ENCODE data around the gene NUDT16L1. TPM values are rescaled to one million over a fixed set of nuclear protein-coding genes. Genes with fewer than 3 reads are reported as not detected.

Gene NUDT16L1
- total RNA-seq, 1 donor from 2014 or later = 27.3 TPM

- ATAC-seq (no peak), DNase-seq (no peak)
- intact Hi-C loops (cut with DNase I) = no loop called here
- no peak overlapping the region for H3K4me3 ChIP-seq
- no peak for TF ChIP-seq CTCF (IDR thresholded peaks at IDR 0.05)
- no peaks in the 10 kb centered on the region for H3K9me3 ChIP-seq
- H3K27ac ChIP-seq = no peak overlapping the region
- peaks cover 95% of the 10 kb centered on the region for H3K36me3 ChIP-seq
- H3K27me3 ChIP-seq (ENCODE audit: low read depth) = no peaks in the 10 kb centered on the region
- peaks cover 24% of the 10 kb centered on the region for H3K4me1 ChIP-seq
These were observed 8.1 kb upstream of the NUDT16L1 start for GRCh38 chr16:4685292-4685691.

- no peaks in the 10 kb centered on the region for H3K9me3 ChIP-seq
- intact Hi-C loops (cut with DNase I) = no loop called here
- H3K4me1 ChIP-seq = peaks cover 21% of the 10 kb centered on the region
- TF ChIP-seq CTCF (IDR thresholded peaks at IDR 0.05) = no peak
- H3K4me3 ChIP-seq = no peak overlapping the region
- no peak for DNase-seq
- no peak for ATAC-seq
- H3K36me3 ChIP-seq = peaks cover 92% of the 10 kb centered on the region
- no peaks in the 10 kb centered on the region for H3K27me3 ChIP-seq (ENCODE audit: low read depth)
- no peak overlapping the region for H3K27ac ChIP-seq
These were observed 7.4 kb upstream of the NUDT16L1 start for GRCh38 chr16:4685776-4686496.

GRCh38 chr16:4686497-4687210, 6.7 kb upstream of the NUDT16L1 start:
- ATAC-seq (no peak), DNase-seq (no peak)
- Histone ChIP-seq H3K27me3 (ENCODE audit: low read depth) (no peaks in the 10 kb centered on the region), H3K36me3 (peaks cover 85% of the 10 kb centered on the region), H3K4me1 (peaks cover 13% of the 10 kb centered on the region), H3K9me3 (no peaks in the 10 kb centered on the region), H3K4me3 (no peak overlapping the region), H3K27ac (no peak overlapping the region)
- intact Hi-C loops (cut with DNase I) = no loop called here
- no peak for TF ChIP-seq CTCF (IDR thresholded peaks at IDR 0.05)

DNA sequence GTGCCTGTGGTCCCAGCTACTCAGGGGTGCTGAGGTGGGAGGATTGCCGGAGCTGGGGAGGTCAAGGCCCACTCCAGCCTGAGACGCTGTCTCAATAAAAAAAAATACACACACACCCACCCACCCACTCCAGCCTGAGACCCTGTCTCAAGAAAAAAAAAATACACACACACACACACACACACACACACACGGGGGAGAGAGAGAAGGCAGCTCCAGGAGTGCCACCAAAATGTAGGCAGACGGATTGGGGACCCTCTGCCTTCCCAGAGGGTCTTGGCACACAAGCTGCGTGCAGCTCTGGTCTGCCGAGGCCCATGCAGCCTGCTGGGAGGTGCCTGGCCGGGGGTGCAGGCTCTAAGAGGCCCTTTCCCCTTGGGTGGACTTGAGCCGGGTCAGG, 5.9 kb upstream of the NUDT16L1 start:
- no peaks in the 10 kb centered on the region for H3K9me3 ChIP-seq
- intact Hi-C loops (cut with DNase I) = no loop called here
- no peak for DNase-seq
- no peak for TF ChIP-seq CTCF (IDR thresholded peaks at IDR 0.05)
- ATAC-seq = no peak
- H3K27ac ChIP-seq = no peak overlapping the region
- H3K36me3 ChIP-seq = peaks cover 77% of the 10 kb centered on the region
- H3K4me1 ChIP-seq = peaks cover 15% of the 10 kb centered on the region
- H3K4me3 ChIP-seq = no peak overlapping the region
- no peaks in the 10 kb centered on the region for H3K27me3 ChIP-seq (ENCODE audit: low read depth)

- TF ChIP-seq CTCF (IDR thresholded peaks at IDR 0.05) = no peak
- ATAC-seq = no peak
- intact Hi-C loops (cut with DNase I) = no loop called here
- Histone ChIP-seq H3K36me3 (peaks cover 71% of the 10 kb centered on the region), H3K9me3 (no peaks in the 10 kb centered on the region), H3K4me3 (no peak overlapping the region), H3K4me1 (peaks cover 15% of the 10 kb centered on the region), H3K27me3 (ENCODE audit: low read depth) (no peaks in the 10 kb centered on the region), H3K27ac (no peak overlapping the region)
- no peak for DNase-seq
These were observed 5.3 kb upstream of the NUDT16L1 start for GRCh38 chr16:4687946-4688673.
